ENCODE results near the gene DMRTC2. TPM values are rescaled to one million over a fixed set of nuclear protein-coding genes. Genes with fewer than 3 reads are reported as not detected.
A peak's percentile ranks its signal among the peaks of the same experiment; 100 is the strongest.

The DMRTC2 gene
- total and polyA plus RNA-seq, 2 of the 13 experiments (the other 11 are each of a cell fraction or from before 2014, with no cell fraction given) = not detected

DNA sequence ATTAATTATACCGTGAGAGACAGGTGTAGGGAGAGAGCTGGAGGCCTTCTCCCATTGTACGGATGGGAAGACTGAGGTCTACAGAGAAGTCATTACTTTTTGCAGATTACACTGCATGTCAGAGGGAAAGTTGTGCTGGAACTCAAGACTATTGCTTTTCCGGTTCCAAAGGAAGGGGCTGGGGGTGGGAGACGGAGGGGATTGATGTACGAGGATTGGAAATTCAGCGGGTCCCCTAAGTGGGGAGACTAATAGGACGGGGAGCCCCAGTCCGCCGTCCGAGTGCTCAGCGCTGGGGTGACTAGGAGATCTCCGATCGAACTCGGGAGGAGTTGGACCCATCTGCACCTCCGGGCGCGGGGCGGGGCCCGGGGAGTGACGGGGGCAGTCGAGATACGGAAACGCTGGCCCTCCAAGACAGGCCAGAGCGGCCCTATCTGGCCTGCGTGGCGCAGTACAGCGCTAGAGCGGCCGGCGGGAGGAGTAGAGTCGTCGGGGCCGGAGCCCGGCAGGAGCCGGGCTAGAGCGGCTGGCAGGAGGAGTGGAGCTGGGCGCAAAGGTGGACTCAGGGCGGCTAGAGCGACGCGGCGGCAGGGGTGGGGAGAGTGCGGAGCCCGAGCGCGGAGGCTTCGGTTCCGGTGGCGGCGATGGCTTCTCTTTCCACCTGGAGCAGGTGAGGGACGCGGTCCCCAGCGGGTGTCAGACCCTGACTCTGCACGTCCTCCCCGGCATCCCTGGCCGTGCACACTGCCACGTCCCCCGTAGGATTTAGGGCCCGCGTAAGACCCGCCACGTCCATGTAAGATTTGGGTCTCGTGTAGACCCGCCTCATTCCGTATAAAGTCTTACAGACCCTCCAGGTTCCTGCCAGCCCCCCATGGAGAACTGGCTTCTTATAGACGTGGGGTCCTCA, 39.2 kb downstream of the DMRTC2 start (continued):
- TF ChIP-seq ZNF629 (CRISPR knock-in tag; conservative IDR thresholded peaks at IDR 0.05) = peak; percentile 99
- peak; percentile 82 for TF ChIP-seq SNAI1 (CRISPR knock-in tag; IDR thresholded peaks at IDR 0.05; ENCODE audit: borderline replicate concordance)
- no peak for TF ChIP-seq FOXP1 (IDR thresholded peaks at IDR 0.05)
- 0 out of 2 replicates have a peak, but pooled peaks have one; percentile 26 for TF ChIP-seq FOXP1 (CRISPR knock-in tag; IDR thresholded peaks at IDR 0.05)
- peak; percentile 61; the same call in 1 of the 2 replicates for TF ChIP-seq CBFB (CRISPR knock-in tag; IDR thresholded peaks at IDR 0.05)
- TF ChIP-seq ZBTB38 (CRISPR knock-in tag; IDR thresholded peaks at IDR 0.05) = peak; percentile 75; the same call in 1 of the 2 replicates
- TF ChIP-seq KDM5B (CRISPR knock-in tag; IDR thresholded peaks at IDR 0.05; ENCODE audit: borderline replicate concordance) = peak; percentile 83
- peak; percentile 24 for TF ChIP-seq CBX1 (IDR thresholded peaks at IDR 0.05; ENCODE audit: low read depth)
- TF ChIP-seq U2AF1 (optimal IDR thresholded peaks at IDR 0.05; ENCODE audit: low read depth, low read length) = peak; percentile 100
- TF ChIP-seq ZNF564 (CRISPR knock-in tag; IDR thresholded peaks at IDR 0.05) = 0 out of 2 replicates have a peak, but pooled peaks have one; percentile 62
- TF ChIP-seq KMT2A (CRISPR knock-in tag; IDR thresholded peaks at IDR 0.05) = peak; percentile 87
- peak; percentile 81 for TF ChIP-seq ERF (CRISPR knock-in tag; IDR thresholded peaks at IDR 0.05)
- TF ChIP-seq KMT2B (CRISPR knock-in tag; IDR thresholded peaks at IDR 0.05) = peak; percentile 77; the same call in 1 of the 2 replicates
- TF ChIP-seq KDM1A (CRISPR knock-in tag; IDR thresholded peaks at IDR 0.05) = peak; percentile 99
